ENCODE data around the gene SMIM3.
"Not testable (repeated sequence)": the region's sequence is repeated elsewhere in the genome, so short reads cannot be mapped to it uniquely, and the experiment has no call there.

Gene SMIM3

DNA sequence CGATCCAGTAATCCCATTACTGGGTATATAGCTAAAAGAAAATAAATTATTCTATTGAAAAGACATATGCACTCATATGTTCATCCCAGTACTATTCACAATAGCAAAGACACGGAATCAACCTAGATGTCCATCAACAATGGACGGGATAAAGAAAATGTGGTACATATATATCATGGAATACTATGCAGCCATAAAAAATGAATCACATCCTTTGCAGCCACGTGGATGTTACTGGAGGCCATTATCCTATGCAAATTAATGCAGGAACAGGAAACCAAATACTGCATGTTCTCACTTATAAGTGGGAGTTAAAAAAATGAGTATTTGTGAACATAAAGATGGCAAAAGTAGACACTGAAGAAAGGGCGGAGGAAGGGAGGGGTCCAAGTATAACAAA, 51.2 kb downstream of the SMIM3 start:
- no peak for DNase-seq (ENCODE audit: low read depth)
- no peak overlapping the region for H3K4me3 ChIP-seq (ENCODE audit: low read depth, low read length)
- TF ChIP-seq, protein P1, sequence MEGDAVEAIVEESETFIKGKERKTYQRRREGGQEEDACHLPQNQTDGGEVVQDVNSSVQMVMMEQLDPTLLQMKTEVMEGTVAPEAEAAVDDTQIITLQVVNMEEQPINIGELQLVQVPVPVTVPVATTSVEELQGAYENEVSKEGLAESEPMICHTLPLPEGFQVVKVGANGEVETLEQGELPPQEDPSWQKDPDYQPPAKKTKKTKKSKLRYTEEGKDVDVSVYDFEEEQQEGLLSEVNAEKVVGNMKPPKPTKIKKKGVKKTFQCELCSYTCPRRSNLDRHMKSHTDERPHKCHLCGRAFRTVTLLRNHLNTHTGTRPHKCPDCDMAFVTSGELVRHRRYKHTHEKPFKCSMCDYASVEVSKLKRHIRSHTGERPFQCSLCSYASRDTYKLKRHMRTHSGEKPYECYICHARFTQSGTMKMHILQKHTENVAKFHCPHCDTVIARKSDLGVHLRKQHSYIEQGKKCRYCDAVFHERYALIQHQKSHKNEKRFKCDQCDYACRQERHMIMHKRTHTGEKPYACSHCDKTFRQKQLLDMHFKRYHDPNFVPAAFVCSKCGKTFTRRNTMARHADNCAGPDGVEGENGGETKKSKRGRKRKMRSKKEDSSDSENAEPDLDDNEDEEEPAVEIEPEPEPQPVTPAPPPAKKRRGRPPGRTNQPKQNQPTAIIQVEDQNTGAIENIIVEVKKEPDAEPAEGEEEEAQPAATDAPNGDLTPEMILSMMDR (IDR thresholded peaks at IDR 0.05; ENCODE audit: low read depth, low read length), result no peak
- TF ChIP-seq, protein P2, sequence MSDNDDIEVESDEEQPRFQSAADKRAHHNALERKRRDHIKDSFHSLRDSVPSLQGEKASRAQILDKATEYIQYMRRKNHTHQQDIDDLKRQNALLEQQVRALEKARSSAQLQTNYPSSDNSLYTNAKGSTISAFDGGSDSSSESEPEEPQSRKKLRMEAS (IDR thresholded peaks at IDR 0.05; ENCODE audit: low read depth, low read length), result no peak
- TF ChIP-seq POLR2A (IDR thresholded peaks at IDR 0.05; ENCODE audit: extremely low read depth, insufficient read length) (no peak), MYC (IDR thresholded peaks at IDR 0.05; ENCODE audit: low read depth, low read length) (no peak)

DNA sequence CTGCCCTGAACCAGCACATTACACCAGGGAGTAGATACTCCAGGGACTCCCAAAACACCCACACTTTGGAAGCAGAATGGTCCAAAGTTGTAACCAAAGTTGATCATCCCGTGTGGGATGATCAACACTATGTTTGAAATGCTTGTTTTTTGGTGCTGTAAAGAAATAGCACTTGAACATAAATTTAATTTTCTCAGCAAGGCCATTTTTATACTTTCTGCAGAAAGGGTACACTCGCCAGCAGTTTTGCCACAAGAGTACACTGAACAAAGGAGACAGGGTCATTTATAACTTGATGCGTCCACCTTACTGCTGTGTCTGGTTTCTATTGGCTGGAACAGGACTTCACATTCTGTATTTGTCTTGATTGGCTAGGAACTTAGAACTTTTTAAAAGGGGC, 53.3 kb downstream of the SMIM3 start:
- DNase-seq (ENCODE audit: low read depth); H3K4me3 ChIP-seq (ENCODE audit: low read depth, low read length): not testable (repeated sequence)

DNA sequence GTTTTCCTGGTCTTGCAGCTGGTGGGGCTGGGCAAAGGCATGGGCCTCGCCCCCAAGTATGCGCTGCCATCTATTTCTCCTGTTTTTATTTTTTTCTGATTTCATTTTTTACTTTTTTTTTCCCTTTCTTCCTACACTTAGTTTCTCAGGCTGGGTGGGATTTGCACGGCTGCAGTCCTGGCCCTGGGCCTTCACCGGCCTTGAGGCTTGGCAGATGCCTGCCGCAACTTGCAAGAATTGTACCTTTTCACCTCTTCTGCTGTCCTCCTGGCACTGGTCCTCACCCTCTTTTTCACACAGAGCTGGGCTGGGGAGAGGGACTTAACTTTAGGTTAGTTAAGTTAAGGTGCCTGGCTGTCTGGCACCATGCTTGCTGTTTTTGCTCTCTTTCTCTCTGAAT, 57.5 kb downstream of the SMIM3 start:
- no peak for DNase-seq (ENCODE audit: low read depth)
- TF ChIP-seq, protein P2 (IDR thresholded peaks at IDR 0.05; ENCODE audit: low read depth, low read length), result no peak
- TF ChIP-seq, protein P1 (IDR thresholded peaks at IDR 0.05; ENCODE audit: low read depth, low read length), result no peak
- no peak for TF ChIP-seq MYC (IDR thresholded peaks at IDR 0.05; ENCODE audit: low read depth, low read length)
- no peak for TF ChIP-seq POLR2A (IDR thresholded peaks at IDR 0.05; ENCODE audit: extremely low read depth, insufficient read length)
- no peak overlapping the region for H3K4me3 ChIP-seq (ENCODE audit: low read depth, low read length)

DNA sequence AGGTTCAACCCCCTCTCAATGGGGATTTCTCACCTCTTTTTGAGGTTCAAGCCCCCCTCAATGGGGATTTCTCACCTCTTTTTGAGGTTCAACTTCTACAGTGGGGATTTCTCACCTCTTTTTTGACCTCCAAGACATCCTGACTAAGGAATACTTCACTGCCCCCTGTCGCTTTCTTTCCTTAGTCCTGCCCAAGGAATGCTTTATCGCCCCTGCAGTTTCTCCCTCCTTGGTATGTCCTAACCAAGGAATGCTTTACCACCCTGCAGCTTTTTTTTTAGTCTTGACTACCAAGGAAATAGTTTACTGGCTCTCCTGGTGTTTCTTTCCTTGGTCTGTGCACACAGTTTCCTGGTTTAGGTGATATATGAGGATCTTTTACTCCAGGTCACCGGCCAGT, 58.1 kb downstream of the SMIM3 start:
- no peak overlapping the region for H3K4me3 ChIP-seq (ENCODE audit: low read depth, low read length)
- no peak for DNase-seq (ENCODE audit: low read depth)
- TF ChIP-seq, protein P1 (IDR thresholded peaks at IDR 0.05; ENCODE audit: low read depth, low read length), result no peak
- TF ChIP-seq POLR2A (IDR thresholded peaks at IDR 0.05; ENCODE audit: extremely low read depth, insufficient read length) (no peak), MYC (IDR thresholded peaks at IDR 0.05; ENCODE audit: low read depth, low read length) (no peak)
- TF ChIP-seq, protein P2 (IDR thresholded peaks at IDR 0.05; ENCODE audit: low read depth, low read length), result no peak

DNA sequence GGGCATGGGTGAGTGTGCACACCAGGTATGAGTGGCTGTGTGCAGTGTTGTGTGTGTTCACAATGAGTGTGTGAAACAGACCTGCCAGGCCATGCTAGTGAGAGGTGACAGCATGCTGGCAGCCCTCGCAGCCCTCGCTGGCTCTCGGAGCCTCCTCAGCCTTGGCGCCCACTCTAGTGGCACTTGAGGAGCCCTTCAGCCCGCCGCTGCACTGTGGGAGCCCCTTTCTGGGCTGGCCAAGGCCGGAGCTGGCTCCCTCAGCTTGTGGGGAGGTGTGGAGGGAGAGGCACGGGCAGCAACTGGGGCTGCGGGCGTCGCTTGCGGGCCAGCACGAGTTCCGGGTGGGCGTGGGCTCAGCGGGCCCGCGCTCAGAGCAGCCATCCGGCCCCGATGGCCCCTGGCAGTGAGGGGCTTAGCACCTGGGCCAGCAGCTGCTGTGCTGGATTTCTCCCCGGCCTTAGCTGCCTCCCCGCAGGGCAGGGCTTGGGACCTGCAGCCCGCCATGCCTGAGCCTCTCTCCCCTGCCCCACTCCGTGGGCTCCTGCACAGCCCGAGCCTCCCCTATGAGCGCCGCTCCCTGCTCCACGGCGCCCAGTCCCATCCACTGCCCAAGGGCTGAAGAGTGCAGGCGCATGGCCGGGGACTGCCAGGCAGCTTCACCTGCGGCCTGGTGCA, 66.8 kb downstream of the SMIM3 start:
- not testable (repeated sequence) for H3K4me3 ChIP-seq (ENCODE audit: low read depth, low read length)

DNA sequence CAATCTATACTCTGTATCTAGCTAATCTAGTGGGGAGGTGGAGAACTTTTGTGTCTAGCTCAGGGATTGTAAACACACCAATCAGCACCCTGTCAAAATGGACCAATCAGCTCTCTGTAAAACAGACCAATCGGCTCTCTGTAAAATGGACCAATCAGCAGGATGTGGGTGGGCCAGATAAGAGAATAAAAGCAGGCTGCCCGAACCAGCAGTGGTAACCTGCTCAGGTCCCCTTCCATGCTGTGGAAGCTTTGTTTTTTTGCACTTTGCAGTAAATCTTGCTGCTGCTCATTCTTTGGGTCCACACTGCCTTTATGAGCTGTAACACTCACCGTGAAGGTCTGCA, 67.7 kb downstream of the SMIM3 start, which contains the start of gene IRGM:
TSS of gene IRGM (plus strand) at position 214 of the 346 bp plus-strand sequence. CDS start 1,603 bp downstream, outside the sequence.
- not testable (repeated sequence) for DNase-seq (ENCODE audit: low read depth)

More for the DNA sequence above, 66.8 kb downstream of the SMIM3 start:
- DNase-seq (ENCODE audit: low read depth), result not testable (repeated sequence)

More for the DNA sequence above, 67.7 kb downstream of the SMIM3 start, which contains the start of gene IRGM:
- peak within 1 kb of the TSS; percentile 58 for H3K4me3 ChIP-seq (ENCODE audit: low read depth, low read length)

Measured in NB4 (cell line).